Measurements from ENCODE around the gene DGCR2.
"Not testable (repeated sequence)": the region's sequence is repeated elsewhere in the genome, so short reads cannot be mapped to it uniquely, and the experiment has no call there.

Gene DGCR2

GRCh38 chr22:19107730-19108074 is 14.5 kb downstream of the DGCR2 start:
- DNase-seq: no peak

GRCh38 chr22:19106886-19107729 is 15.1 kb downstream of the DGCR2 start:
- DNase-seq: no peak

- DNase-seq: peak; percentile 71
Measured at GRCh38 chr22:19105867-19106802, 16.1 kb downstream of the DGCR2 start.

DNA sequence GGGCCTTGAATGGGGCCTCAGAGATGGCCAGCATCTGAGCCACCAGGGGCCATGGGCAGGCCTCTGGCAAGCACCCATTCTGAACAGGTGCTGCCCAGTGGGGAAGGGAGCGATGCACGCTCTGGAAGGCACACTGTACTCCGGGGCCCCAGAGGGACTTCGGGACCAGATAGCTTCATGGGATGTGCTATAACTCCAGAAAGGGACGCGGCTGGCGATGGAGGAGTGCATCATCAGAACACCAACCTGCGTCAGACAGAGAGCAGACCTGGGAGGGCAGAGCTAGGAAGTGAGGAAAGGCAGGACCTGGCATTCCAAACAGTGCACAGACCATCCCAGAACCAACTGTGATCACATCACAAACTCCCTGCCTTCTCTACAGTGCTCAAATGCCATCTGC is 16.8 kb downstream of the DGCR2 start:
- DNase-seq: no peak

GRCh38 chr22:19103880-19104821 is 18.1 kb downstream of the DGCR2 start:
- no peak for DNase-seq

- DNase-seq: no peak
Measured at GRCh38 chr22:19098157-19098556, 24.1 kb downstream of the DGCR2 start.

GRCh38 chr22:19097518-19097917 is 24.7 kb downstream of the DGCR2 start:
- no peak for DNase-seq

DNA sequence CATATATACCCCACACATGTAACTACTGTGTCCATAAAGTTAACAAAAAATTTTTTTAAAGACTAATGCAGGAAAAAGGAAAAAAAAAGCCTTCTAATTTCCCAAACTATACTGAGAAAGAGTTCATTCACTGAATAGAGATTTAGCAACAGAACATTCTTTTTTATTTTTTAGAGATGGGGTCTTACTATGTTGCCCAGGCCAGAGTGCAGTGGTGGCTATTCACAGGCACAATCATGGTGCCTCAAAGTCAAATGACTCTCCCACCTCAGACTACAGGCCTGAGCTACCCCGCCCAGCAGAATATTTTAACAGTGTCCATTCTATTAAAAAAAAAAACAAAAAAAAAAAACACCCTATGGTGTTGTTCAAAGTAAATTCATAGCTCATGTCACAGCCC is 25.7 kb downstream of the DGCR2 start:
- DNase-seq: no peak

GRCh38 chr22:19094393-19094997 is 27.7 kb downstream of the DGCR2 start:
- DNase-seq: no peak

GRCh38 chr22:19092725-19093124 is 29.5 kb downstream of the DGCR2 start:
- no peak for DNase-seq

DNA sequence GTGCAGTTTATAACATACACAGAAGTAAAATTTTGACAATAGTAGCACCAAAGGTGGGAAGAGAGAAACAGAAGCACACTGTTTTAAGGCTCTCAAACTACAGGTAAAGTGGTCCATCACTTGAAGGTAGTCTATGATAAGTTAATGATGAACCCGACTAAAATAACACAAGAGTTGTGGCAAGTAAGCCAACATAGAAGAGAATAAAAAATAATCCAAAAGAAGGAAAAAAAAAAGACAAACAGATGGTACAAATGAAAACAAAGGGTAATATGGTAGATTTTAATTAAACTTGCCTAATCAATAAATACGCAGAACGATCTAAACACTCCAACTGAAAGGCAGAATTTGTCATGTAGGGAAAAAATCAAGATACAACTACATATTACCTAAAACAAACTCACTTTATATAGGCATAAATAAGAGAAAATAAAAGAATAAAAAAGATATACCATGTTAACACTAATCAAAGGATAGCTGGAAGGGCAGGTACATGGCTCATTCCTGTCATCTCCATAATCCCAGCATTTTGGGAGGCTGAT is 31.6 kb downstream of the DGCR2 start:
- no peak for DNase-seq

DNA sequence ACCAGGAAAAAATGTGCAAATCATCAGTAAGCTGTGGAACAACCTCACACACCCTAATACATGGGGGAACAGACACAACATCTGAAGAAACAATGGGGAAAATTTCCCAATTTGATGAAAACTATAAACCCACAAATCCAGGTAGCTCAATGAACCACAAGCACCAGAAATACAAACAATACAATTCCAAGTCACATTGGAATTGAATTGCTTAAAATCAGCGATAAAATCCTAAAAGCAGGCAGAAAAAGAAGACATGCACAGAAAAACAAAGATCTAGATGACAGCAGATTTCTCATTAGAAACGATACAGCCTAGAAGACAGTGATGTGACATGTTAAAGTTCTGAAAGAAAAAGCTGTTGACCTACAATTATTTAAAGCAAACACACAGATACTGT is 32.0 kb downstream of the DGCR2 start:
- DNase-seq: no peak

GRCh38 chr22:19088866-19089595 is 33.2 kb downstream of the DGCR2 start:
- no peak for DNase-seq

GRCh38 chr22:19086896-19087295 is 35.3 kb downstream of the DGCR2 start:
- no peak for DNase-seq

DNA sequence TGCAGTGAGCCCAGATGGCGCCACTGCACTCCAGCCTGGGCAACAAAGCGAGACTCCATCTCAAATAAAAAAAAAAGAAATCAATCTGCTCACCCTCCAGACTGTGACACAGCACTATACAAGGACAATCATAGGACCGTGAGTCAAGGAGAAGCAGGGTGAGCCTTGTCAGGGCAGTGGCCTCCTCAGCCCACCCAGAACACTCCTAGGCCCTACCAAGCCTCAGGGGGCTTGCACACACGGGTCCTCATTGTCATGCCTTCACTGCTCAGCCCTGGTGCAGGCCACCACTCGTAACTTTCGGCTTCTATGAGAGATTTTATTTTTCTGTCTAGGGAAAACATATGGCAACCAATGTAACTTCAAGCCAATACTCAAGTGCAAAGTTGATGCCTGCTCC is 35.8 kb downstream of the DGCR2 start:
- no peak for DNase-seq

GRCh38 chr22:19085233-19085718 is 36.9 kb downstream of the DGCR2 start:
- peak; percentile 64 for DNase-seq

DNA sequence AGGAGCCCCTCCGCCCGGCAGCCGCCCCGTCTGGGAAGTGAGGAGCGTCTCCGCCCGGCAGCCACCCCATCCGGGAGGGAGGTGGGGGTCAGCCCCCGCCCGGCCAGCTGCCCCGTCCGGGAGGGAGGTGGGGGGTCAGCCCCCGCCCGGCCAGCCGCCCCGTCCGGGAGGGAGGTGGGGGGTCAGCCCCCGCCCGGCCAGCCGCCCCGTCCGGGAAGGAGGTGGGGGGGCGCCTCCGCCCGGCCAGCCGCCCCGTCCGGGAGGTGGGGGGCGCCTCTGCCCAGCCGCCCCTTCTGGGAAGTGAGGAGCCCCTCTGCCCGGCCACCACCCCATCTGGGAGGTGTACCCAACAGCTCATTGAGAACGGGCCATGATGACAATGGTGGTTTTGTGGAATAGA is 37.6 kb downstream of the DGCR2 start:
- DNase-seq: not testable (repeated sequence)

GRCh38 chr22:19084126-19084525 is 38.1 kb downstream of the DGCR2 start:
- DNase-seq: not testable (repeated sequence)

GRCh38 chr22:19082793-19083192 is 39.4 kb downstream of the DGCR2 start:
- no peak for DNase-seq

- DNase-seq: no peak
Measured at GRCh38 chr22:19082101-19082500, 40.1 kb downstream of the DGCR2 start.

GRCh38 chr22:19081351-19081750 is 40.9 kb downstream of the DGCR2 start:
- no peak for DNase-seq
